Skin epidermis (tissue), 12 donors: ENCODE measurements around the gene NCAM2.
"Not testable (repeated sequence)": the region's sequence is repeated elsewhere in the genome, so short reads cannot be mapped to it uniquely, and the experiment has no call there.

Source experiments
- H3K27ac ChIP-seq, 21 experiments: fragments of 200-600 bp; sonication (generic) in 11 of 21; one replicate each; pipeline ENCODE4 v1.5.0; 2020; ENCODE audit warnings: mild to moderate bottlenecking in 3 of 21, inconsistent platforms in 2 of 21, moderate library complexity in 2 of 21
- H3K4me3 ChIP-seq, 7 experiments: fragments of 200-600 bp; sonication (generic) in 2 of 7; one replicate each; pipeline ENCODE4 v1.5.0; 2020; ENCODE audit warnings: inconsistent platforms in 2 of 7, mild to moderate bottlenecking in 2 of 7, moderate library complexity in 1 of 7

Gene NCAM2

DNA sequence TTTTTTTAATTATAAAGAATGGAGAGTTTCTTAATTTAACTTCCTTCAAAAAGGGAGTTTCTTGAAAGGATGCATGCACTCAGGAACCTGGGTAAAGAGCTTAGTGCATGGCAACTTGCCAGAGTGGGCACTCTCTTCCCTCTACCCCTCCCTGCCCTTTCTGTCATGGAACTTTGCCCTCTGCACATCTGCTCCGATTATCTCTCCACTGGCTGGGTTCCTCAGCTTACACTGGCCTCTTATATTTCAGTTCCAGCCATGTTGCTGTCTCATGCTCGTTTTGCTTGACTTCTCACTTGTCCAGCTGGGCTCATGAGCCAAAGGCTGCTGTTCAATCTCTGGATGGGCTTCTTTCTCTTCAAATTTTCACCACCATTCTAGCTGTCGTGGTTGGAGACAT, 87.0 kb downstream of the NCAM2 start:
- Histone ChIP-seq H3K4me3 (no peak overlapping the region), H3K27ac (no peak overlapping the region)

DNA sequence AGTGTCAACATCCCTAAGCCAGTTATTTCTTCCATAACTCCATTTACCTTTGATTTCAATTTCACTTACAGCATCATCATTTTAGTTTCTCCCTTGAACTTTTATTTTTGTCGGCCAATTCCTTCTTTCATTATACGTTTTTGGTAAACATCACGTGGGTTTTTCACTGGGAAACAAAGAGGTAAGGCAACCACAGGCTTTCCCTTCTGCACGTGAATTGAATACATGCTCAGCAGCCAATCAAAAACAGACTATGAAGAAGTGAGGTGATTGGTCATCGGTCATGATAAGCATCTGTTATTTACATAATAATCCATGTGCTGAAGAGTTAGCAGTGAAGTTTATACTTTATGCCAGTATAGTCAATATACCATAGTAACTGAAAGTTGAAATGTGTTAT, 98.7 kb downstream of the NCAM2 start:
- Histone ChIP-seq H3K27ac (no peak overlapping the region), H3K4me3 (no peak overlapping the region)

DNA sequence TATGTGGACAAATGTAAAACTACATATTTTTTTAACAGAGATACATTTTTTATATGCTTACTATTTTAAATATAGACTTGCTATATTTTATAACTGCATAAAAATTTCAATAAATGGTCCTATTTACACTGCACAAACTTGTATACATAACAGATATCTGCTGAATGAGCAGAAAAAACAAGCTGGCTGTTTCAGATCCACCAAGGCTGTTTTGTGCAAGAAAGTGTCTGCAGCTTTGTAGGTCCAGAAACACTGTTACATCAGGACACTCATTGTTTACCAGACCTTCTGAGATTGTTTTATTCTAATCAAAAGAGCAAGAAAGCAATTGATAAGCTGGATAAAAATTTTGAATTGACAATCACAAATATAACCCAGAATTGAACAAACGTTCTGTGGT, 99.3 kb downstream of the NCAM2 start:
- H3K4me3 ChIP-seq = no peak overlapping the region
- H3K27ac ChIP-seq = no peak overlapping the region

DNA sequence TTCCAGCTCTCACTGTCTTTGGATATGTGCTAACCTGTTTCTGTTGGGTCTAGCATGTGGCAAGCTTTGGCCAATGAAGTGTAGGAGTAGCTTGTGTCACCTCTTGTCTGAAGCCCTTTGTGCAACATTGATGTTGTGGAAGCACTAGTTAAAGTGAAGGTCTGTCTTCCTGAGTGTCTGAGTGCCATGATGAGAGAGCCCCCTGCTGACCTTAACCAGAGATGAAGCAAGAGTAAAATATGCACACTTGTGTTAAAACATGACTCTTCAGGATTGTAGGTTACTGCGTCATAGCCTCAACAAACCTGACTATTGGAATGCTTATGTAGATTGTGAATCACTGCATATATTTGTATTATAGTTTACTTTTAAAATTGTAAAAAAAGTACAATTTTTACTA, 103.7 kb downstream of the NCAM2 start:
- Histone ChIP-seq H3K27ac (no peak overlapping the region), H3K4me3 (no peak overlapping the region)

DNA sequence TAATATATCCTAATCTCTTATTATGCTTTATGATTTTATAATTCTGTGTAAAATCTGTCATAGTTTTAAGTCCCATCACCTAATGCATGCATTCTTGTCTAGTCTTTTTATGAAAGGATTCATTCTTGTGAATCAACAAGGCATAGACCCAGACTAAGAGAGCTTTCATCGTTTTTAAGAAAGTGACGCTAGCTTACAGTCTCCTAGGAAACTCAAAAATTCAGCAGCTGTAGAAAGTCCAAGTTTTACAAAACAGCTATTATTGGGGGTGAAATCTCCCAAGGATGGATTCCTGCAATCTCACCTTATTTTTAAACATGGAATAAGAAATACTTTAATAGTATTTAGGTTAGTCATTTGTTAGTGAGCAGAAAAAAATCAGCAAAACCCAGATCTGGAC, 104.7 kb downstream of the NCAM2 start:
- Histone ChIP-seq H3K27ac (no peak overlapping the region), H3K4me3 (no peak overlapping the region)

DNA sequence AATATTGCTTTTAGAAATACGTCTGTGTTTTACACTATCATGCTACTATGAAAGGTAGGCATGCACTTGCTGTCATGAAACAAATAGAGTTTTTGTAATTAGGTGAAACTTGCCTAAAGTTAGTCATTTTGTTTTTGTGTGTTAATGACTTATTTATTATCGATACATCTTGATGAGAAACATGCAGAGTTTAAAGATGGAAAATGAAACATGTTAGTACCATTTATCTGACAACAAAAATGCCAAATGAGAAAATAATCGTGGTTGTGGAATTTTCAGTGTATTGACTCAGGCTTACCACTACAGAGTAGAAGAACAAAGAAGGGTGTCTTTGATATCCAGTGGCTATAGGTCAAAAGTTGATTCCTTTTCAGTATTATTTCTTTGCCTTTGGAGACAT, 105.5 kb downstream of the NCAM2 start:
- H3K27ac ChIP-seq = no peak overlapping the region

DNA sequence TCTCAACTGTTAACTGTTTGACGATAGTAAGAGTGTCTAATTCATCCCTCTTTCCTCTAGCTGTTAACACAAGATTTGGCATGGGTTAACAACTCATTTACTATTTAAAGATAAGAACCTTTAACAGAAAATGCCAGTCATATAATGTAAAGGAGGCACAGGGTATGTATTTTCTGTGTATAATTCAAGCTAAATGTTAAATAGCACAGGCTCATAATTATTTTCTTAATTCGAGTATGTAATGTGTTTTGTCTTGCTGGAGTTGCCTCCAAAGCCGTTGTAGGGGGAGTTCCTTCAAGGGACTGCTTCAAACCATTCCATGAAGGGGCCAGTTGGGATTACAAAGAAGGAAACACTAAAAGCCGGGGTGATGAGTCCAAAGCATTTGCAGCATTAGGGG, 111.5 kb downstream of the NCAM2 start:
- Histone ChIP-seq H3K27ac (no peak overlapping the region), H3K4me3 (no peak overlapping the region)

More for the DNA sequence above, 105.5 kb downstream of the NCAM2 start:
- H3K4me3 ChIP-seq = no peak overlapping the region

DNA sequence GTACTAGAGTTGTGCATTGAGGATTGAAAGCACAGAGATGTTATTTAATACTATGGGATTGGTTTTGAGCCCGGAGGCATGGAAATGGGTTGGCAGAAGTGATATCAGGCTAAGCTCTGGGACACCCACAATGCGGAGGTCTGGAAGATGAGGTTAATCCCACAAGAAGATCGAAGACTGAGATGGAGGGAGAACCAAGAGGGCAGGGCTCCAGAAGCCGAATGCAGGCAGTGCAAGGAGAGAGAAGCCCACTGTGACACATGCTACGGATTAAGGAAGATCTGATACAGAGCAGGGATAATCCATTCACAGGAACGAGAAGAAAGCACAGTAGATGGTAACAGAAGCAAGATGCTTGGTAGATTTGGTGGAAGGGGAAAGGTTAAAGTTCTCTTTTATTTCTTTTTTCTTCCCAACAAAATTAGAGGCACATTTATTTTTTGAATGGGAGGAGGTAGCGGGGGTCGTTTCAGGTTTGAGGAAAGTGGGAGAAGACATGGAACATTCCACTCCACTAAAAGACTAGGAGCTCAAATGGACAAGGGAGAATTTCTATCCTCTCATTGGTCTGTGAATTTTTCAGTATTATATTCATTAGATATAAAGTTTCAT, 113.2 kb downstream of the NCAM2 start:
- Histone ChIP-seq H3K27ac (no peak overlapping the region), H3K4me3 (no peak overlapping the region)

DNA sequence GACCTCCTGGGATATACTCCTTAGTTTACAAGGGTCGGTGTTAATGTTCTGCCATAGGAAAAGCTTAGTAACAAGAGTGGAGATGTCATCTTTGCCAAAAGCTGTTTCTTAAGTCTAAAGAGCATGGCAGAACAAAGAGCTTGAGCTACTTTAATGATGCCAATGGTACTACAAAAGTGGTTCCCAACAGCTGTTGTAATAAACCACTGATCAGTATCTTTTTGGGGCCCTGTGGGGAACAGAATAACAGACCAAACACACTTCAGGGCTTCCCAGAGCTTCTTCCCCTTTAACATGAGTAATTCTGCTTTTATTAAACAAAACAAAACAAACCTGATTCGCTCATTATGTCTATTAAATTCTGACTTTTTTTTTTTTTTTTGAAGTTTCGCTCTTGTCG, 116.3 kb downstream of the NCAM2 start:
- Histone ChIP-seq H3K27ac (no peak overlapping the region), H3K4me3 (no peak overlapping the region)

DNA sequence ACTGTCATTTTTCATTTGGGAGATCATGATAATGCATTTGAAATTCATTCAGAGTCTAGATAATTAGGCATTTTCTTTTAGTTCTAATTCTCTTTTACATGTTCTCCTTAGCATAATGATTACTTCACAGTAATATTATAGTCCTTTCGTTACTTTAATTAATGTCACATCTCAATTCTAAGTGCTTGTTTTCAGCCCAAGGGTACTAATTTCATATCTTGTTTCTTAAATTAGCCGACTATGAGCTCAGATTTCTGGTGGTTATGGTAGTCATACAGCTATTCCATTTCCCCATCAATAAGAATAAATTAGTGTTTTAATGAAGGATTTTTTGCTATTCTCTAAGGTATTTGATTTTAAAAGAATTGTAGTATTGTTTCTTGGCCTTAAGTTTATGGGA, 120.9 kb downstream of the NCAM2 start:
- H3K27ac ChIP-seq = no peak overlapping the region
- no peak overlapping the region for H3K4me3 ChIP-seq

DNA sequence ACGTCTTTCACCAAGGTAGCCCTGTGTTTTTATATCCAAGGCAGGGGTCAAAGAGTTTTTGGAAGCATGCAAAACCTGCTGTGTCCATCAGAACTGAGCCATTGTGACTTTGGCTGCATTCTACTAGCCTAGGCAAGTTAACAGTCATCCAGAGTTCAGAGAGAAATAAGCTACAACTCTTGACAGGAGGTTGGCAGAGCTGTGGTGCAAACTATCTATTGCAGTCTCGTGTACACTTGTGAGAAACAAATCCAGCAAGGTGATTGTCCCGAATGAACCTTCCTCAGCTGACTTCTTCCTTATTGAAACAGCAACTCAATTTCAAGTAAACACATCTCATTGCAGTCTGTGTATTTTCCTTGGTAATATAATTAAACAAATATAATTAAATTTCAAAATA, 124.5 kb downstream of the NCAM2 start:
- Histone ChIP-seq H3K27ac (no peak overlapping the region), H3K4me3 (no peak overlapping the region)

DNA sequence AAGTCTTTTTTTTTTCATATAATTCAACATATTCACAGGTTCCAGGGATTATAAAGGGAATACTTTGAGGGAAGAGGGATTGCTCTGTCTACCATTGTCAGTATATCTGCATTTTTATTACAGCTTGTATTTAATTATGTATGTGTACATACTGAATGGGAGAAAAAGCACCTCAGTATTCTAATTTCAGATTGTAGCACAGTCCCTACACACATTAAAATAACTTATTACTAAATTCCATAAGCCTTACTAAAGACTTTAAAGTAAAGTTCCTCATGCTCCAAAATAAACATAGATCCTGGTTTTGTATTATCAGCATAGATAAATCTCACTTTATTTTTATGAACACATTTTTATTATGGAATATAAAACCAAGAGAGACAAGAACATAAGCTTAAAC, 134.2 kb downstream of the NCAM2 start:
- no peak overlapping the region for H3K4me3 ChIP-seq

DNA sequence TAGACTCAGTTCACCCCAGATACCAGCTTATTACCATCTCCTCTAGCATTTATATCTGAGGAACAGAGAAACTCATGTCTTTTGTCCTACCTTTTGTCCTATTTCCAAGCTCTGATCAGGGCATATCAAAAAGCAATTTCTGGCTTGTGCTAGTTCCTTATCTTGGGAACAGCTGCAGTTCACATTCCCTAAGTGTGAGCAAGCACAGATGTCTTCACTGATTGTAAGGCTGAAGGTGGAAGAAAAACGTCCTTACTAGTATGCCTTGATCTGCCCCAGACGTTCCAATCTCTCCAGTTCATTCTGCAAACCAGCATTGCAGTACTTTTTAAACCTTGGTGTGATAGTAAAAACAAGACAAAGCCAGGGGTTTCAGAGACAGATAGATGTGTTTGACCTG, 139.8 kb downstream of the NCAM2 start:
- H3K27ac ChIP-seq = no peak overlapping the region
- no peak overlapping the region for H3K4me3 ChIP-seq

More for the DNA sequence above, 134.2 kb downstream of the NCAM2 start:
- no peak overlapping the region for H3K27ac ChIP-seq

DNA sequence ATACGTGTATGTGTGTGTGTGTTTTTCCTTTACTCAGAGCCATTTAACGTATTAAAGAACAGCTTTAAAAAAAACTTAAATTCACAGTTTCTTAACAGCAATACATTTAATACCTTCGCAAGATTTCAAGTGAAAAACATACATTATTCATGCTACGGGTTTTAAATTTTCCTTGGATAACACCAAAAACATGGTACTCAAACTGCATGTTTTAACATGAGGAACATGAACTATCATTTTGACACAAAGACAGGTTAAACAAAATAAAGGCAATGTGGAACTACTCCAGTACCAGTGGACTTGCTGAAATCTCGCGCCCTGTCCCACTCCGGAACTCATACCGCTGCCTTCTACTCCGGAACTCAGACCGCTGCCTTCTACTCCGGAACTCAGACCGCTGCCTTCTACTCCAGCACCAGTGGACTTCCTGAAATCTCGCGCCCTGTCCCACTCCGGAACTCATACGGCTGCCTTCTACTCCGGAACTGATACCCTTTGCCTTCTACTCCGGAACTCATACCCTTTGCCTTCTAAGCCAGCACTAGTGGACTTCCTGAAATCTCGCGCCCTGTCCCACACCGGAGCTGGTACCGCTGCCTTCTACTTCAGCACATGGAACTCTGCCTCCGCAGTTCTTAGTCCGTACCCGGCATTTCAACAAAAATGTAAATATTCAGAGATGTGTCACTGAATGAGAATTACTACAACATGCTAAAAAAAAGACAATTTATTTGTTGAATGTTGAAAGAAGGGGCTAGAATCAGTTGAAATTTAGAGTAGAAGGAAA, 148.6 kb downstream of the NCAM2 start:
- no peak overlapping the region for H3K27ac ChIP-seq
- H3K4me3 ChIP-seq = no peak overlapping the region

DNA sequence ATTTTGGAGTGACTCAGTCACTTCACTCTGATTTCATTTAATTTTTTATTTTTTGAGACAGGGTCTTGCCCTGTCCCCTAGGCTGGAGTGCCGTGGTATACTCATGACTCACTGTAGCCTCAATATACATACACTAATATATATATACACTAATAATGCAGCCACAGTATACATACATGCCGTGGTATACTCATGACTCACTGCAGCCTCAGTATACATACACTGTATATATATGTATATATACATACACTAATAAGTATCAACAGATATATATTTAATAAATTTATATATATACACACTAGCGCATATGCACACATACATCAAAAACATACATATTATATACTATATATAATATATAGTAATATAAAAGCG, 149.2 kb downstream of the NCAM2 start:
- Histone ChIP-seq H3K27ac (no peak overlapping the region), H3K4me3 (no peak overlapping the region)

DNA sequence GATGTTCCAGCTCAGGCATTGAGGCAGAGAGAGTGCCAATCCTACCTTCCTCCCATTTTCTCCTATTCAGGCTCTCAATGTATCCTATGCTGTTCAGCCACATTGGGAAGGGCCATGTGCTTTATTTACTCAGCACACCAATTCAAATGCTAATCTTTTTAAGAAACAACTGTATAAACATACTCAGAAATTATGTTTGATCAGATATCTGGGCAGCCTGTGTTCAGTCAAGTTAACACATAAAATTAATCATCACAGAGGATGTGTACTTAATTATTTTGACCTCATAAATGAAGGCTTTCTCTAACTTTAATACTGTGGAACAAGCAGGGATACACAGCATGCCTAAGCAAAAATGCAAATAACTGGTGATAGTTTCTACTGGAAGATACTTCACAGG, 149.8 kb downstream of the NCAM2 start:
- no peak overlapping the region for H3K4me3 ChIP-seq
- H3K27ac ChIP-seq = no peak overlapping the region

DNA sequence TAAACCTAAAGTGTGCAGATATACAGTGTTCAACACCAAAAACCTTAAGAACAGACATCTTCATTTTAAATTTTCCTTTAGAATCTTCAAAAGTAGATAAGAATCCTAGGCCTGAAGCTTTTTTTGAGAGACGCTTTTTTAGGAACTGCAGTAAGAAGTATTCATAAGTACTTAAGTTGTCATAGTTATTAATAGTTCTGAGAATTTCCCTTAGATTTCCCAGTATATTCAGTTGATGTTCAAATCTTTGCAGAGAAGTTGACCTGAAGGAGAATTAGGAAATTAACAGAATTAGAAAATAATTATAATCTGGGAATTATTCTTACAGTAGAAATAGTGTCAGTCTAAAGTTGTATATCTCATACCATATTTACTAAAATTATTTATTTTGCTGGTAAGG, 150.3 kb downstream of the NCAM2 start:
- Histone ChIP-seq H3K27ac (no peak overlapping the region), H3K4me3 (no peak overlapping the region)

DNA sequence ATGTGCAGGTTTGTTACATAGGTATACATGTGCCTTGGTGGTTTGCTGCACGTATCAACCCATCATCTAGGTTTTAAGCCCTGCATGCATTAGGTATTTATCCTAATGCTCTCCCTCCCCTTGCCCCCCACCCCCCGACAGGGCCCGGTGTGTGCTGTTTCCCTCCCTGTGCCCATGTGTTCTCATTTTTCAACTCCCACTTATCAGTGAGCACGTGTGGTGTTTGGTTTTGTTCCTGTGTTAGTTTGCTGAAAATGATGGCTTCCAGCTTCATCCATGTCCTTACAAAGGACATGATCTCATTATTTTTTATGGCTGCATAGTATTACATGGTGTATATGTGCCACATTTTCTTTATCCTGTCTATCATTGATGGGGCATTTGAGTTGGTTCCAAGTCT, 151.2 kb downstream of the NCAM2 start:
- not testable (repeated sequence) for H3K27ac ChIP-seq, H3K4me3 ChIP-seq

DNA sequence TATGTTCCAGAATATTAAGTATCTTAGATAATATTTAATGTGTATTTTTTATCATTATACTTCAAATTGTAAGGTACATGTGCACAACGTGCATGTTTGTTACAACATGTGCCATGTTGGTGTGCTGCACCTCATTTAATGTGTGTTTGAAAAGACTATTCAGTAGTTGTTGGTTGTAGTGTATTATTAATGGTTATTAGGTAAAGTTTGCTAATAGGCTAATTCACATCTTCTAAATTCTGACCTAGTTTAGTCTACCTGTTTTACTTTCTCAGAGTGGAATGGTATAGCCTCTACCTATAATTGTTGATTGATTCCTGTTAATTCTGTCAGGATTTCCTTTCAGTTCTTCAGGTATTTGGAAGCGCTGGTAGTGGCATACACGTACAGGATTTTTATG, 153.0 kb downstream of the NCAM2 start:
- Histone ChIP-seq H3K27ac (no peak overlapping the region), H3K4me3 (no peak overlapping the region)

DNA sequence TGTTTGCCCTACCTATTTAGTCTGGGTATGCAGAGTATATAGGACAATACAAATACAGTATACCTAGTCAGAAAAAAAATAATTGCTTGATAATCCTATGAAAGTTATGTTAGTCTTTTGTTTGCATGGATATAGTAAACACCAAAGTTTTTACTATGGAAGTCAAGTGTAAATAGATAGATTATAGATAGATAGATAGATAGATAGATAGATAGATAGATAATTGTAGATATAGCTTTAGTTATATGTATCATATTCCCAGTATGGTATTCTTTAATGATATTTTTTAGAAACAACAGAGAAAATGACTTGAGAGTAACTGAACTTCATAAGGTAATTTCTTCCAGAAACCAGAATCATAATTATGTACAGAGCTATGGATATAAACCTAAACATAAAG, 158.2 kb downstream of the NCAM2 start:
- no peak overlapping the region for H3K27ac ChIP-seq
- H3K4me3 ChIP-seq = no peak overlapping the region

DNA sequence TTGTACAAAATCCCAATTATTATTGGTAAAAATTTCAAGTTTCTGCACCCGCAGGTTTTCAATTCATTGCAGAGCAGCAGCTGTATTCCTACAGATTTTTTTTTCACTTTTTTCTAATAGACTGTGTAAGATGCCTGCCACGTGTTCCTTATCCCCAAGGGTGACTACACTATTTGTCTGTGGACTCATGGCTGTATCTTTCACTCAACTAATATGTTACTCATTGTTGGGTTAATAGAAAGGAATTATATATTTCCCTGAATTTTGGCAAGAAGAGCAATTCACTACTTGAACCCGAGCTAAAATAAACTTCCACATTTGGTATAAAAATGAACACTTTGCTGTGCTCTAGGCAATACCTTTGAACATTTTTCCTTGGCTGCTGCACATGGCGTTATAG, 158.7 kb downstream of the NCAM2 start:
- H3K4me3 ChIP-seq = no peak overlapping the region
- no peak overlapping the region for H3K27ac ChIP-seq

DNA sequence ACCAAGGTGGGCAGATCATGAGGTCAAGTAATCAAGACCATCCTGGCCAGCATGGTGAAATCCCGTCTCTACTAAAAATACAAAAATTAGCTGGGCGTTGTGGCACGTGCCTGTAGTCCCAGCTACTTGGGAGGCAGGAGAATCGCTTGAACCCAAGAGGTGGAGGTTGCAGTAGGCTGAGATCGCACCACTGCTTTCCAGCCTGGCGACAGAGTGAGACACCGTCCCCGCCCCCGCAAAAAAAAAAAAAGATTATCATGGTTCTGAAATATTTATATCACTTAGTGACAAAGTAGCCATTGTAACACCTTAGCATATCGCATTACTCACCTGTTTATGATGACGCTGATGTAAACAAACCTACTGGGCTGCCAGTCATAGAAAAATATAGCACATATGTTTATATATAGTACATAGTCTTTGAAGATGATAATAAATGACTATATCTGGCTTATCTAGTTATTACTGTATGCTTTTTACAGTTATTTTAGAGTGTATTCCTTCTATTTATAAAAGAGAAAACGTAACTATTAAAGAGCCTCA, 160.2 kb downstream of the NCAM2 start:
- Histone ChIP-seq H3K27ac (no peak overlapping the region), H3K4me3 (no peak overlapping the region)
